Measurements from ENCODE around the gene MCUB. TPM values are rescaled to one million over a fixed set of nuclear protein-coding genes. Genes with fewer than 3 reads are reported as not detected.

MCUB gene
- total RNA-seq, 1 experiment from 2014 or later, result 18.6 TPM

DNA sequence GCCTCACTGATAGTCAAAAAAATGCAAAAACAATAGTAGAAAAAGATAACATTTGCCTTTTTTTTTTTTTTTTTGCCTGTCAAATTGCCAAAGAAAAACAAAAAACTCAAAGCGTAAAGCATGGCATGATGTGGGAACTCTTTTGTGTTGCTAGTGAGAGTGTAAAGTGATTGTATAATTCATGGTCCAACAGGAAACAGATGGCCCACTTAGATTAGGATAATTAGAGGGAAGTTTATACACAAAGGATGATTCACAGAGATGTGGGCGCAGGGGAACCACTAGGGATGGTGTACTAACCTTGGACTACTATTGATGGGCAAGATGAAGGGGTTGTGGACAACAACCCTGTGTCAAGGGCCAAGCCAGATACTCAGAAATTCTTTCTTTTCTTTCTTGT, 16.4 kb downstream of the MCUB start:
- no peaks in the 10 kb centered on the region for H3K79me2 ChIP-seq (ENCODE audit: insufficient read depth, low read length)
- no peak overlapping the region for H3K4me3 ChIP-seq (replicated peaks in 1 of 2; ENCODE audit: low read depth in 1 of 2, low read length in 2 of 2)
- no peaks in the 10 kb centered on the region for H3K9me2 ChIP-seq (ENCODE audit: insufficient read depth)
- no peak overlapping the region for H2AFZ ChIP-seq (ENCODE audit: low read depth, low read length, poor library complexity, severe bottlenecking)
- intact Hi-C loops (cut with micrococcal nuclease), result no loop called here
- no peak overlapping the region for H3K9ac ChIP-seq (ENCODE audit: low read length)
- ChIA-PET CTCF (no interaction called here), POLR2A (no interaction called here), RAD21 (ENCODE audit: low non-redundant PET in 1 of 2, low total read pairs in 2 of 2, uncharacterized antibody in 2 of 2, unreplicated experiment in 2 of 2) (no interaction called here)
- BruUV-seq (replicated peaks), result no TSS peak
- no peak overlapping the region for H3K27ac ChIP-seq (ENCODE audit: low read depth, low read length)
- no peaks in the 10 kb centered on the region for H3K9me3 ChIP-seq (ENCODE audit: control insufficient read depth in 1 of 2, insufficient read depth in 1 of 2, low read depth in 1 of 2, low read length in 2 of 2)
- TF ChIP-seq, protein P1, sequence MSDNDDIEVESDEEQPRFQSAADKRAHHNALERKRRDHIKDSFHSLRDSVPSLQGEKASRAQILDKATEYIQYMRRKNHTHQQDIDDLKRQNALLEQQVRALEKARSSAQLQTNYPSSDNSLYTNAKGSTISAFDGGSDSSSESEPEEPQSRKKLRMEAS (IDR thresholded peaks at IDR 0.05), result no peak
- TF ChIP-seq EZH2phosphoT487 (IDR thresholded peaks at IDR 0.05; ENCODE audit: borderline replicate concordance), result no peak
- no peak for TF ChIP-seq SIN3A (IDR thresholded peaks at IDR 0.05; ENCODE audit: low read depth)
- no peak for TF ChIP-seq EZH2 (IDR thresholded peaks at IDR 0.05)
- TF ChIP-seq SP1 (IDR thresholded peaks at IDR 0.05; ENCODE audit: low read depth), result no peak
- no peak for TF ChIP-seq REST (IDR thresholded peaks at IDR 0.05; ENCODE audit: low read depth)
- no peak for TF ChIP-seq POLR2A (IDR thresholded peaks at IDR 0.05; ENCODE audit: borderline replicate concordance, extremely low read depth, insufficient read depth, insufficient read length)
- no peak for TF ChIP-seq FOSL1 (IDR thresholded peaks at IDR 0.05; ENCODE audit: low read depth)
- TF ChIP-seq JUND (IDR thresholded peaks at IDR 0.05), result no peak
- no peak for TF ChIP-seq YY1 (IDR thresholded peaks at IDR 0.05; ENCODE audit: extremely low read depth, insufficient replicate concordance, low read depth, low read length)
- no peak for TF ChIP-seq CEBPB (IDR thresholded peaks at IDR 0.05; ENCODE audit: low read depth)
- TF ChIP-seq ATF3 (IDR thresholded peaks at IDR 0.05), result no peak
- TF ChIP-seq ELF1 (IDR thresholded peaks at IDR 0.05; ENCODE audit: borderline replicate concordance, low read depth), result no peak
- no peak for TF ChIP-seq SRF (IDR thresholded peaks at IDR 0.05; ENCODE audit: low read depth)
- TF ChIP-seq ZFX (IDR thresholded peaks at IDR 0.05), result no peak
- ATAC-seq (no peak), DNase-seq (ENCODE audit: low read depth, low spot score) (no peak)
- peaks cover 0 to 7% of the 10 kb centered on the region in 2 experiments; a peak in 2 of 4 replicates for H3K4me1 ChIP-seq (ENCODE audit: control insufficient read depth in 1 of 2, insufficient read depth in 2 of 2, low read length in 2 of 2)
- no peaks in the 10 kb centered on the region for H3K27me3 ChIP-seq (ENCODE audit: insufficient read depth, low read length)
- H3K4me2 ChIP-seq (ENCODE audit: low read length), result no peak overlapping the region
- H3K36me3 ChIP-seq (ENCODE audit: control insufficient read depth in 1 of 2, insufficient read depth in 2 of 2, low read length in 2 of 2), result no peaks in the 10 kb centered on the region
- no peaks in the 10 kb centered on the region for H4K20me1 ChIP-seq (ENCODE audit: insufficient read depth)
